MM.1S (cell line): ENCODE measurements around the gene PPP1R15A.

Experiments used
- EZH2 ChIP-seq: fragments of 300-600 bp; sonication (generic); optimal IDR thresholded peaks from 2 replicates; pipeline ENCODE3; 2017; ENCODE audit warnings: low read depth, mild to moderate bottlenecking, antibody characterized with exemption, low read length, mixed read lengths
- TF ChIP-seq, protein P1 (sequence below): fragments of 300-600 bp; sonication (generic); IDR thresholded peaks from 2 replicates; pipeline ENCODE4 v1.5.1; 2016; ENCODE audit warnings: antibody characterized with exemption, low read length, mixed read lengths

GRCh38 chr19:48877855-48878195, 5.6 kb downstream of the PPP1R15A start:
- TF ChIP-seq, protein P1, sequence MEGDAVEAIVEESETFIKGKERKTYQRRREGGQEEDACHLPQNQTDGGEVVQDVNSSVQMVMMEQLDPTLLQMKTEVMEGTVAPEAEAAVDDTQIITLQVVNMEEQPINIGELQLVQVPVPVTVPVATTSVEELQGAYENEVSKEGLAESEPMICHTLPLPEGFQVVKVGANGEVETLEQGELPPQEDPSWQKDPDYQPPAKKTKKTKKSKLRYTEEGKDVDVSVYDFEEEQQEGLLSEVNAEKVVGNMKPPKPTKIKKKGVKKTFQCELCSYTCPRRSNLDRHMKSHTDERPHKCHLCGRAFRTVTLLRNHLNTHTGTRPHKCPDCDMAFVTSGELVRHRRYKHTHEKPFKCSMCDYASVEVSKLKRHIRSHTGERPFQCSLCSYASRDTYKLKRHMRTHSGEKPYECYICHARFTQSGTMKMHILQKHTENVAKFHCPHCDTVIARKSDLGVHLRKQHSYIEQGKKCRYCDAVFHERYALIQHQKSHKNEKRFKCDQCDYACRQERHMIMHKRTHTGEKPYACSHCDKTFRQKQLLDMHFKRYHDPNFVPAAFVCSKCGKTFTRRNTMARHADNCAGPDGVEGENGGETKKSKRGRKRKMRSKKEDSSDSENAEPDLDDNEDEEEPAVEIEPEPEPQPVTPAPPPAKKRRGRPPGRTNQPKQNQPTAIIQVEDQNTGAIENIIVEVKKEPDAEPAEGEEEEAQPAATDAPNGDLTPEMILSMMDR: no peak
- TF ChIP-seq EZH2: no peak
